ENCODE data around the gene RAB14. TPM values are rescaled to one million over a fixed set of nuclear protein-coding genes. Genes with fewer than 3 reads are reported as not detected.

The RAB14 gene
- total RNA-seq, 4 donors from 2014 or later = 30.5 to 69.6 (median 47.9) TPM

DNA sequence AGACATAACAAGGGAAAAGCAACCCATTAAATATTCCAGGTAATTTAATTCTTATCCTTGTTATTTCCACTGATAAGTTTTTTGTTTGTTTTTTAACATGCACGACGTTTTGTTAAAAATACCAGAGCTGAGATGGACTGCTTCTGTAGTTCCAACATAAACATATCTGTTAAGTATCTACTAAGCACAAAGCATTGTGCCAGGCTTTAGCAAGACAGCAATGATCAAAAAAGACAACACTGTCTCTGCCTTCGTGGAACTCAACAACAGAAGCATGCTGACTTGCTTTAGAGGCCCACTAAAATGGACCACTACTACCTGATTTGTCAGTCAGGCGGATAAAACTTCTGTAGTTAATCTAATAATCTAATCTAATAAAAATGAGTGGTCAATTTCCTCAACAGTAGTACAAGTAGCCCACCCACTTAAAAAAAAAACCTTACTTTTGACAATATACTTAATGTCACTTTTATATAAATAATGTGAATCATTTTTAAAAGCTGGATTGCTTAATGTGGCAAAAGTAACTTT lies 3.1 kb downstream of the RAB14 start:
- TF ChIP-seq, protein P1, sequence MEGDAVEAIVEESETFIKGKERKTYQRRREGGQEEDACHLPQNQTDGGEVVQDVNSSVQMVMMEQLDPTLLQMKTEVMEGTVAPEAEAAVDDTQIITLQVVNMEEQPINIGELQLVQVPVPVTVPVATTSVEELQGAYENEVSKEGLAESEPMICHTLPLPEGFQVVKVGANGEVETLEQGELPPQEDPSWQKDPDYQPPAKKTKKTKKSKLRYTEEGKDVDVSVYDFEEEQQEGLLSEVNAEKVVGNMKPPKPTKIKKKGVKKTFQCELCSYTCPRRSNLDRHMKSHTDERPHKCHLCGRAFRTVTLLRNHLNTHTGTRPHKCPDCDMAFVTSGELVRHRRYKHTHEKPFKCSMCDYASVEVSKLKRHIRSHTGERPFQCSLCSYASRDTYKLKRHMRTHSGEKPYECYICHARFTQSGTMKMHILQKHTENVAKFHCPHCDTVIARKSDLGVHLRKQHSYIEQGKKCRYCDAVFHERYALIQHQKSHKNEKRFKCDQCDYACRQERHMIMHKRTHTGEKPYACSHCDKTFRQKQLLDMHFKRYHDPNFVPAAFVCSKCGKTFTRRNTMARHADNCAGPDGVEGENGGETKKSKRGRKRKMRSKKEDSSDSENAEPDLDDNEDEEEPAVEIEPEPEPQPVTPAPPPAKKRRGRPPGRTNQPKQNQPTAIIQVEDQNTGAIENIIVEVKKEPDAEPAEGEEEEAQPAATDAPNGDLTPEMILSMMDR (IDR thresholded peaks at IDR 0.05; ENCODE audit: low read depth) = no peak

DNA sequence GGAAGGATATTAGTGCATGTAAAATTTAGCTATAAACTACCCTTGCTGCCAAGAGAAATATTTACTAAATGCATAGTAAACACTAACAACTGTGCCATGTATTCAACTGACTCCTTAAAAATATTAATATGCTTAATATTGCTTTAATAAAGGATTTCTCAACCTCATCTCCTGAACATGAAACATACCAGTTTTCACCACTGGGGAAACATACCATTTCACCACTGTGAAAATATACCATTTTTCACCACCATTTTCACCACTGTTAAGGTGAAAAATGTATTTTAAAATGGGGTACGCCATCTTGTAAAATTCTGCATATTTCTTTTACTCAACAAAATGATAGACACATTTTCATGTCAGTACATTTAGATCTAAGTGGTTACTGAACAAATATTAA lies 4.5 kb downstream of the RAB14 start:
- TF ChIP-seq, protein P1 (IDR thresholded peaks at IDR 0.05; ENCODE audit: low read depth) = no peak

DNA sequence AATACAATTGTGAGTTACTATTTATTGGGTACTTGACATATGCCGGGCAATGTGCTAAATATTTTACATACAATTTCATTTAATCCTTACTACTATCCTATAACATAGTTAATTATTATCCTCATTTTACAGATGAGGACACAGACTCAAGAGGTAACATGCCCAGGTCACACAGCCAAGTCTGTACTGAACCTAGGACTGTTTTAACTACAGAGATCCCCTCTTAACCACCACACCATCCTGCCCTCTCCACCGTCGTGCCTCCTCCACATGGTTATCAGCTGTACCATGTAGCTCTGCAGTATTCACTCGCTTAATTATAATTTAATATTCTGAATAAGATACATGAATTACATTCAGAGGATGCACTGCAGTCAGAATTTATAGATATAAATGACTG lies 5.3 kb downstream of the RAB14 start:
- TF ChIP-seq, protein P1 (IDR thresholded peaks at IDR 0.05; ENCODE audit: low read depth) = no peak

DNA sequence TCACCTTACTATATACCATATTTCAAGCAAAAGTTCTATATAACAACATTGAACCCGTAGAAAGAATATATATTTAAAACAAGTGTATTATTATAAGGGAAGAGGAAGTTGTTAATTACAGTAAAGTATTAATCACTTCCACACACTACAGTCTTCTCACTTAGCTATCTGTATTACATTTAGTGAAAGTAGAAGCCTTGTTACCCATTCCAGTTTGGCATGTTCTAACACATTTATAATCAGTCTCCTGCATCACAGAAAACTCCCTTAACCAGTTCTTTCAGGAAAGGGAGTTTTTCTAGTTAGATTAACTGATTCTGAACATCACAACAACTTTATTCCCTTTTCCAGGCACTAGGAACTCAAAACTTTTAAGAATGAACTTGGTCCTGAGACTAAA lies 6.9 kb downstream of the RAB14 start:
- TF ChIP-seq, protein P1 (IDR thresholded peaks at IDR 0.05; ENCODE audit: low read depth) = no peak

DNA sequence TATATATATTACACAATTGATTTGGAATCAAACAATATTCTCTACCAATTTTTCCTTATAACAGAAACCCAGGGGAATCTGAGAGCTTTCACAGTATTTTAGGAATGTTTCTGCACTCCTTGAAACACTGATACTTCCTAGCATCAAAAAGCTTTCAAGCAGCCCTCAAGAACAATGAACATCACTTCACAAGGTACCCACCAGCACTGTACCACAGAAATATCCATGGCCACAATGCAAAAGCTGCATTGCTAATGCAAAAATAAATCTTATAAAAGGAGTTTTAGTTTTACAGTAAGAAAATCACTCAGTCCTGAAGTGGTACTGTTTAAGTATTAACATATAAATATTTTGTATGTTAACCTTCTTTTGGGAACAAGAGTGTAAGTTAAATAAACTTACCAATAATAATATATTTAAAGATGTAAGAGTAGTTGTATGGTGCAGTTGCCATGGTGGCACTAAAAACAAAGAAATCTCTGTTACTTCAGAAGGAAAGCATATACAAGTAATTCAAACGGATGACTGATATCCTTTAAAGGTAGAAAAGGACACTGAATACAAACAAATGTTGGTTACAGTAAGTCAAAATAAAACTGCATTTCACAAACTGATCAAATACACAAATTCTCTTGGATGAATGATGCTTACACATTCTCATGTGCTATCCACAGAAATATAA lies 8.6 kb downstream of the RAB14 start:
- TF ChIP-seq, protein P1 (IDR thresholded peaks at IDR 0.05; ENCODE audit: low read depth) = no peak

DNA sequence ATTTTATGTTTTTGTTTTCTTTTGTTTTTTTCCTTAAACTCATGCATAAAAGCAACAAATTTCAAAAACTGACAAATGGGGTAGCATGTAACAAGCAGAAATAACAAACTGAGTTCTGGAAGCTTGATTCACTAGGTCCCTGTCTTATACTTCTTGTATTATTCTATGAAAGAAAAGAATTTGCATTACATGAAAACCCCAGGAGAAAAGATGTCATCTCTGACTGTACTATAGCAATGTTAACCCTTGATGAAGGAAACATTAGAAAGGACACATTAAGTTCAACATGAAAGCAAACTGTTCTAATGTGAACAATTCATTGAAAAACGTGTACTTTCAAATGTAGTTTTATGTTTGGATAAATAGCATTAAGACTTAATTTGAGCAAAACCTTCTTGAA lies 9.2 kb downstream of the RAB14 start:
- TF ChIP-seq, protein P1 (IDR thresholded peaks at IDR 0.05; ENCODE audit: low read depth) = no peak

DNA sequence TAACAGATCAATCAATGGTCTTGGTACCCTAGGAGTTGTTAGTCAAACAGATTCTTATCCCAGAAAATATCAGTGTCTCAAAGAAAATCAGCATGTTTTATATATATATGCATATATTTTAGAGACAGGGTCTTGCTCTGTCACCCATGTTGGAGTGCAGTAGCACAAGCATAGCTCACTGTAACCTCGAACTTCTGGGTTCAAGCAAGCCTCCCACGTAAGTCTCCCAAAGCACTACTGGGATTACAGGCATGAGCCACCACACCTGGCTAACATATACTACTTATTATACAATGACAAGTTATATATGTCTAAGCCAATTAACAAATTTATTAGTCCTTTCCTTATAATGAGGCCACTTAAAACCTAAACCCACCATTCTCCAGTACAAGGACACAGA lies 10.4 kb downstream of the RAB14 start:
- TF ChIP-seq, protein P1 (IDR thresholded peaks at IDR 0.05; ENCODE audit: low read depth) = no peak
